Measurements from ENCODE around the gene SCGB1D1.

DNA sequence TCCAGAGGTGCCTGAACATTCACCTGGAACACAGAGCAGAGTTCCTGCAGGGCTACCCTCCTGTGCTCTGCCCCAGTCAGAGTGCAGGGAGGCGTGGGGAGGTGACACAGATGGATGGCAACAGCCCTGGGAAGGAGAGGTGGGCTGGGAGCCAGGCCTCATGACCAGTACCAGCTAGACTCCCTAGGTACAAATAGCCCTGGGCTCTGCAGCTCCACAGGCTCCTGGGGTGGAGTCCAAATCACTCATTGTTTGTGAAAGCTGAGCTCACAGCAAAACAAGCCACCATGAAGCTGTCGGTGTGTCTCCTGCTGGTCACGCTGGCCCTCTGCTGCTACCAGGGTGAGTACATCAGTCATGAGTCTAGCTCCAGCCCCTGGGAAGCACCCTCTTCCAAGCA lies 52.0 kb downstream of the SCGB1D1 start, which contains the start of gene SCGB1D2:
- TF ChIP-seq POLR2AphosphoS5 (IDR thresholded peaks at IDR 0.05; ENCODE audit: low read depth, low read length) (no peak), TAF1 (IDR thresholded peaks at IDR 0.05; ENCODE audit: borderline replicate concordance, insufficient read depth, low read length) (no peak)
- TF ChIP-seq, protein P1, sequence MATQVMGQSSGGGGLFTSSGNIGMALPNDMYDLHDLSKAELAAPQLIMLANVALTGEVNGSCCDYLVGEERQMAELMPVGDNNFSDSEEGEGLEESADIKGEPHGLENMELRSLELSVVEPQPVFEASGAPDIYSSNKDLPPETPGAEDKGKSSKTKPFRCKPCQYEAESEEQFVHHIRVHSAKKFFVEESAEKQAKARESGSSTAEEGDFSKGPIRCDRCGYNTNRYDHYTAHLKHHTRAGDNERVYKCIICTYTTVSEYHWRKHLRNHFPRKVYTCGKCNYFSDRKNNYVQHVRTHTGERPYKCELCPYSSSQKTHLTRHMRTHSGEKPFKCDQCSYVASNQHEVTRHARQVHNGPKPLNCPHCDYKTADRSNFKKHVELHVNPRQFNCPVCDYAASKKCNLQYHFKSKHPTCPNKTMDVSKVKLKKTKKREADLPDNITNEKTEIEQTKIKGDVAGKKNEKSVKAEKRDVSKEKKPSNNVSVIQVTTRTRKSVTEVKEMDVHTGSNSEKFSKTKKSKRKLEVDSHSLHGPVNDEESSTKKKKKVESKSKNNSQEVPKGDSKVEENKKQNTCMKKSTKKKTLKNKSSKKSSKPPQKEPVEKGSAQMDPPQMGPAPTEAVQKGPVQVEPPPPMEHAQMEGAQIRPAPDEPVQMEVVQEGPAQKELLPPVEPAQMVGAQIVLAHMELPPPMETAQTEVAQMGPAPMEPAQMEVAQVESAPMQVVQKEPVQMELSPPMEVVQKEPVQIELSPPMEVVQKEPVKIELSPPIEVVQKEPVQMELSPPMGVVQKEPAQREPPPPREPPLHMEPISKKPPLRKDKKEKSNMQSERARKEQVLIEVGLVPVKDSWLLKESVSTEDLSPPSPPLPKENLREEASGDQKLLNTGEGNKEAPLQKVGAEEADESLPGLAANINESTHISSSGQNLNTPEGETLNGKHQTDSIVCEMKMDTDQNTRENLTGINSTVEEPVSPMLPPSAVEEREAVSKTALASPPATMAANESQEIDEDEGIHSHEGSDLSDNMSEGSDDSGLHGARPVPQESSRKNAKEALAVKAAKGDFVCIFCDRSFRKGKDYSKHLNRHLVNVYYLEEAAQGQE (IDR thresholded peaks at IDR 0.05; ENCODE audit: insufficient read depth in 1 of 2, low read depth in 2 of 2, low read length in 2 of 2) = no peak

All from PFSK-1 (cell line).